GM18505 (cell line): ENCODE data around the gene PCNX1.
"Not testable (repeated sequence)": the region's sequence is repeated elsewhere in the genome, so short reads cannot be mapped to it uniquely, and the experiment has no call there.

Experiments used
- ATAC-seq: cut with Tn5 transposase; IDR thresholded peaks from one replicate; pipeline ENCODE4 v1.9.1; 2021; ENCODE audit not compliant: unreplicated experiment
- POLR2A ChIP-seq: IDR thresholded peaks from 4 replicates; pipeline ENCODE4 v1.6.1; 2011; ENCODE audit warnings: borderline replicate concordance; ENCODE audit not compliant: insufficient read depth, insufficient read length; ENCODE audit errors: extremely low read depth

PCNX1 gene

DNA sequence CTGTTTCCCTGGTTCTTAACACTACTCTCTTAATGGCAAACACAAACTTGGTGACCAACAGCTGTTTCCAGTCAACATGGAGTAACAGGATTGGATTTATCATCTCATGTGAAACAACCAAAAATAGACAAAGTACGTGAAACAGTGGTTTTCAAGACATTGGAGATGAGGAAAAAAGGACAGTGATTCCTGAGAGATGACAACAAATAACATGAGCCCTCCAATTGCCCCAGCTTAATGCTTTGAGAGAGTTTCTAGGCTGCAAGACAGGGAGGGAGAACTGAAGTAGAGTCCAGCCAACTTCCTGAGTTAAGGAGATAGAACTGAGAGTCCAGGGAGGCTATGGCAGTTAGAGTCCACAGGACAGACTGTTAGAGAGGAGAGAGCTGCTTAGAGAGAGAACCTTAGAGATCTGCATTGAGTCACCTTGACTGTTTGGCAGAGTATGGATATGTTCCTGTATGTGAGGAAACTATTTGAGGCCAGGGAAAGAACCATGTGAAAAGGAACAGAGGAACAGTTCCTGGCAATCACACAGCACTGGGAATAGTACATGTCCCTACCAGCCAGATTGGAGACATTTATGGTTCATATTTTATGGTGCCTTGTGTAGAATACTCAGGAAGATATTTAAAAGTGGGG, 106.4 kb downstream of the PCNX1 start:
- ATAC-seq, result no peak
- TF ChIP-seq POLR2A, result no peak

- not testable (repeated sequence) for ATAC-seq
Measured at GRCh38 chr14:71019917-71020316, 112.7 kb downstream of the PCNX1 start.

DNA sequence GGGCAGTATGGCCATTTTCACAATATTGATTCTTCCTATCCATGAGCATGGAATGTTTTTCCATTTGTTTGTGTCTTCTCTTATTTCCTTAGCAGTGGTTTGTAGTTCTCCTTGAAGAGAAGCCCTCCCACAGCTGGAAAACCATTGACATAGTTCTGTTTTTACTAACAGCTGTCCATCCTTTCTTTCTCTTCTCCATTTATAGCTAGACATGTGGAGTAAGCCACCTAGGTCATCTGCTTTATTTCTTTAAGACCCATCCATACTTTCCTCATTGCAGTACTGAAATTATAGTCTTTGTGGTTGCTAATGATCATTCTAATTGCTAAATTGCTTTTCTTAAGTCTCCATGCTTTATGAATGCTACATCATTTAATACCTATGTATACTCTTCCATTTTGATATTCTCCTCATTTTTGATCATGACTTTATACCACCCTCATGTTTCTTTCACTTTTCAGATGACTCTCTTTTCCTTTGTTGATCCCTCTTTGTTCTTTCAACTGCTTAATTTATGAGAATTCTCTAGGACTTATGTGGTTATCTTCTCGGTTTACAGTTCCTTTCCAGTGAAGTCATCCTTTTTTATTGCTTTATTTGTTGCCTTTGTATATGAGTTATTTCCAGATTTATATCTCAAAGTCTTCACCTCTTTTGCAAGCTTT, 114.2 kb downstream of the PCNX1 start:
- no peak for ATAC-seq
- TF ChIP-seq POLR2A, result no peak

- no peak for ATAC-seq
Measured at GRCh38 chr14:71022012-71022869, 115.0 kb downstream of the PCNX1 start.

DNA sequence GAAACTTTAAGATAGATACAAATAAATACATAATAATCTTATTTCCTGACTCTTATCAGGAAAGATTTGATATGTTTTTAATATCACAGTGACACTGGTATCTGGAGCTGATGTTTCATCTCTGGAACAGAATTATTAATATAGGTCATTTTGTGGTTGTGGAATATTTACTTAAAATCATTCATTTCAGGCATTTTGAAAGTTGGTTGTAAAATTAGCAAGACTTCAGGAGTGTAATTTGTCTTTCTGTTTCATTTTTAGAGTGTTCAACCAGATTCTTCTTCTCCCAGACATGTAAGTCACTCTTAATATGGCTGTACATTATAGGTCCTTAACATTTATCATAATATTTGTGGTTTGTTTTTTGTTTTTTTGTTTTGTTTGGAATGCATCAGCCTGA, 115.7 kb downstream of the PCNX1 start:
- no peak for TF ChIP-seq POLR2A
- ATAC-seq, result no peak

More at GRCh38 chr14:71022012-71022869, 115.0 kb downstream of the PCNX1 start:
- no peak for TF ChIP-seq POLR2A

- ATAC-seq, result no peak
- no peak for TF ChIP-seq POLR2A
Measured at GRCh38 chr14:71029236-71029781, 122.0 kb downstream of the PCNX1 start.

GRCh38 chr14:71031000-71031399, 123.7 kb downstream of the PCNX1 start:
- no peak for ATAC-seq
- TF ChIP-seq POLR2A, result no peak

DNA sequence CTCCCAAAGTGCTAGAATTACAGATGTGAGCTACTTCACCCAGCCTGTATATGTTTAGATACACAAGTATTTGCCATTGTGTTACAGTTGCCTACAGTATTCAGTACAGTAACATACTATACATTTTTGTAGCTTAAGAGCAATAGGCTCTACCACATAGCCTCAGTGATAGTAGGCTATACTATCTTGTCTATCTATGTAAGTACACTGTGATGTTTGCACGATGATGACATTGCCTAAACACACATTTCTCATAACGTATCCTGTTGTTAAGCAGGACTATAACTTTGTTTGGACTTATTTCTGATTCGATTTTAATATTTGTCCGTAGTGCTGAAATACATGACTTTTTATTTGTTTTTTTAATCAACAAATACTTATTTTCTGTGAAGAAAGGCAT, 129.2 kb downstream of the PCNX1 start:
- TF ChIP-seq POLR2A, result no peak
- ATAC-seq, result no peak

DNA sequence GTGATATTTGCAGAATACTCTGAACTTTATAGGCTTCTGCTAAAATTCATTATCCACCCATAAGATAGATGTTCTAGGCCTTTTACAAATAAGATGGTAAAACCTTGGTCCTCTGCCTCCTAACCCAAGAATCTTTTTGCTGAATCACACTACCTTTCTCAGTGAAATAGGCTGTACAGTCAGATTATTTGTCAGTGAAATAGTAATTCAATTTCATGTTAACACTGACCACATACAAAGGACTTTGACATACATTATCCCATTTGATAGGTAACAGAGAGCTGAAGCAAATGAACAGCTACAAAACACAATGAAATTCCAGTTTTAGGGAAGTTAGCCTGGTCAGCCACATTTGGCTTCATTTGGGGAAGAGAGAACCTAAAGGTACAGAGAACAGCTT, 141.1 kb downstream of the PCNX1 start:
- ATAC-seq, result no peak
- no peak for TF ChIP-seq POLR2A

DNA sequence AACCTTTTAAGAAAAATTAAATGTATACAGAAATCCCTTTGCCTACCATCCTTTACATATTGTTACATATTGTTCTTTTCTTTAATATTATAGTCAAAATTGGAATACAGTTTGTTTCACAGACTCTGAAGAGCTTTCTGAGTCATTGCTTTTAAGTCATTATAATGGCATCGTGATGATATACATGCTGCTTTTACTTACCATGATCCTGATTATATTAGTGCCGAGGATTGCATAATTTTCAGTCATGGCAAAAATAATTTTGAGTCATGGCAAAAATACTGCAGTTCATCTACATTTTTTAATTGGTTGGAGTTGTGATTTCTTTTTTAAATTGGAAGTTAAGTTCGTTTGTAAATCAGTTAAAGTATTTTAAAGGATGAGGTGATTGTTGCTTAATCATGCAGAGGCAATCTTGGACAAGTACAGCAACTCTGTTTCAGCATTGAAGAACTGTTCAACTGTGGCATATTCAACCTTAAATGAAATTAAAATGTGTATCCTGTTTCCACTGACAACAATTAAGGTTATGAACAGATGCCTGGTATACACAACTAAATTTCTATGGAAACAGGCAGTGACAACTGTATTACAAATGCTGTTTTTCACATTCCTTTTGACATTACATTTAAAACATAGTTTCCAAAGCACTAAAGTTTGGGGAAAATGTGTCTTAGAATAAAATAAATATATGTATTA, 142.3 kb downstream of the PCNX1 start:
- TF ChIP-seq POLR2A, result no peak
- ATAC-seq, result no peak

- TF ChIP-seq POLR2A, result no peak
- no peak for ATAC-seq
Measured at GRCh38 chr14:71050227-71050823, 143.1 kb downstream of the PCNX1 start.

DNA sequence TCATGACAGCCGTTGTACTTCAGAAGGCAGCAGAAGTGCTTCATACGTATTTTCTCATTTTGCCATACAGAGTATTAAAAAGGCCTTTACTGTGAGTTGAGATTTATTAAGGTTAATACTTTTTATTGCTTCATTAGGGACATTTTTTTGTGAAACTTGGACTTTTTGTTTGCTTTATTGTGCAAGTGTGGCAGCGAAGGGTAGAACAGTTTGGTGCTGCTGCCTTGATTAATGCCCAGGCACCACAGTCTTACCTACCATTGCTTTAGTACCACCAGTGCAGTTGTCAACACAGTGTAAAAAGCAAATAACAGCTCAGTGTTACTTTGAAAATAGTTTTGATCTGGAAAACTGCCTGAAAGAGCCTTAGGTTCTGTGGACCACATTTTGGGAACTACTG, 147.4 kb downstream of the PCNX1 start:
- no peak for ATAC-seq
- no peak for TF ChIP-seq POLR2A

- no peak for TF ChIP-seq POLR2A
- ATAC-seq, result no peak
Measured at GRCh38 chr14:71056168-71056567, 148.9 kb downstream of the PCNX1 start.

- TF ChIP-seq POLR2A, result no peak
- ATAC-seq, result no peak
Measured at GRCh38 chr14:71060274-71060673, 153.0 kb downstream of the PCNX1 start.
